NT2/D1 (cell line): Measurements from ENCODE around the gene UBE2E3.

ENCODE experiments used
- YY1 ChIP-seq: IDR thresholded peaks from 2 replicates; pipeline ENCODE4 v1.6.1; 2011; ENCODE audit not compliant: insufficient read length, insufficient read depth
- ZNF274 ChIP-seq: IDR thresholded peaks from 2 replicates; pipeline ENCODE4 v1.6.1; 2011; ENCODE audit warnings: mild to moderate bottlenecking, low read depth, low read length

DNA sequence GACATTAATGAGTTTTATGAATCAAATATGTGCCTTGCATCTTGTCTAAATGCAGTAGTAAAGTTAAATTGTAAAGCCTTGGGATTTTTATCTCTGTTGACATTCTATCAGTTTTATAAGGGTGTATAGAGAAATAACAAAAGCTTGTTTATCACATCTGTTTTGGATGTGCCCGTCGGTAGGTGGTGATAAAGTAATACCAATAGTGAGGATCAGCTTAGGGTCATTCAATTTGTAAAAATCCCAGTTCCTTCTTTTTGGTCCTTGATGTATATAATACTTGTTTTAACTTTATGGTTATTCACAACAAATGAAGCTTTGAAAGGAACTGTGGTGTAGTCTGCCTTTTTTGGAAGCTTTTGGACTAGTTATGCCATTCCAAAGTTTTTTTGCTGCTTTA is 12.6 kb downstream of the UBE2E3 start:
- TF ChIP-seq ZNF274 (no peak), YY1 (no peak)
